K562 (cell line): ENCODE data around the gene PPT2. TPM values are rescaled to one million over a fixed set of nuclear protein-coding genes. Genes with fewer than 3 reads are reported as not detected.

Experiments
- ATAC-seq: fragments of 200-7000 bp; cut with Tn5 transposase; 3 replicates; pipeline ENCODE4 v1.9.1; 2020; ENCODE audit warnings: moderate library complexity
- BruUV-seq: library from RNA; stranded (reverse); fragments of 400-500 nt; replicated peaks from 2 replicates; lab custom pipeline; 2021; lab: Mats Ljungman, UMichigan
- CTCF ChIA-PET: fragments of 300-600 bp; formaldehyde crosslinking; extraction: SDS; loops from one replicate; lab custom pipeline; 2021; ENCODE audit warnings: low intra/inter-chr PET ratio; lab: Yijun Ruan, JAX
- POLR2A ChIA-PET: fragments of 300-600, 350-650 bp; sonication (Branson Sonifier 250); formaldehyde crosslinking; extraction: SDS; loops from one replicate; lab custom pipeline; 2021; ENCODE audit warnings: antibody characterized with exemption, inconsistent platforms; lab: Yijun Ruan, JAX
- DNase-seq, 4 experiments: peaks; one replicate each; pipeline versions ENCODE4 v3.0.0 to v3.0.0-alpha.2; 2011 to 2018; ENCODE audit warnings: low spot score in 3 of 4, mixed read lengths in 3 of 4; ENCODE audit errors: extremely low read depth in 1 of 4
- FAIRE-seq: peaks from 2 replicates; lab custom pipeline; 2011; peaks lifted over from hg19 to GRCh38; lab: Jason Lieb, UNC
- H2AFZ ChIP-seq: 2 replicates; pipeline ENCODE4 v1.6.0; 2011; ENCODE audit warnings: low read depth, low read length, control low read depth, inconsistent platforms
- H3K27ac ChIP-seq: fragments of 200-600 bp; 3 replicates; pipeline ENCODE4 v1.8.0; 2011; ENCODE audit warnings: low read depth, mild to moderate bottlenecking, control low read depth, inconsistent platforms, low read length, moderate library complexity, mixed read lengths; ENCODE audit errors: extremely low read depth
- H3K27me3 ChIP-seq, 2 experiments: fragments of 300-600 bp in 1 of 2; 2 replicates in 1 of 2; 3 replicates in 1 of 2; pipeline versions ENCODE4 v1.6.0 to v1.8.0; 2011; ENCODE audit warnings: inconsistent platforms in 2 of 2, low read length in 2 of 2, mild to moderate bottlenecking in 1 of 2, mixed read lengths in 1 of 2, moderate library complexity in 1 of 2; ENCODE audit not compliant: control insufficient read depth in 2 of 2, insufficient read depth in 2 of 2
- H3K36me3 ChIP-seq: fragments of 300-600 bp; 3 replicates; pipeline ENCODE4 v1.8.0; 2011; ENCODE audit warnings: mild to moderate bottlenecking, low read length, inconsistent platforms; ENCODE audit not compliant: control insufficient read depth, insufficient read depth
- H3K4me1 ChIP-seq, 2 experiments: fragments of 200-600 bp in 1 of 2; replicated peaks in 1 of 2; 2 replicates in 1 of 2; 3 replicates in 1 of 2; pipeline versions ENCODE4 v1.5.1 to v1.8.0; 2011; ENCODE audit warnings: inconsistent platforms in 2 of 2, low read length in 2 of 2, mild to moderate bottlenecking in 1 of 2, mixed read lengths in 1 of 2, moderate library complexity in 1 of 2; ENCODE audit not compliant: control insufficient read depth in 2 of 2, insufficient read depth in 2 of 2
- H3K4me2 ChIP-seq: 2 replicates; pipeline ENCODE4 v1.6.1; 2011; ENCODE audit warnings: low read length, control low read depth, inconsistent platforms, mixed read lengths; ENCODE audit not compliant: insufficient read depth
- H3K4me3 ChIP-seq: fragments of 200-600 bp; sonication (generic), shearing (Covaris generic); 2 replicates; pipeline ENCODE4 v1.5.1; 2016; ENCODE audit warnings: control low read depth, inconsistent platforms
- H3K79me2 ChIP-seq: fragments of 200-600 bp; 3 replicates; pipeline ENCODE4 v1.8.0; 2011; ENCODE audit warnings: low read length, inconsistent platforms; ENCODE audit not compliant: control insufficient read depth, insufficient read depth
- H3K9ac ChIP-seq, 2 experiments: 2 replicates each; pipeline versions ENCODE4 v1.6.0 to v1.6.1; 2011; ENCODE audit warnings: low read depth in 2 of 2, low read length in 2 of 2, control low read depth in 1 of 2, inconsistent platforms in 1 of 2, mild to moderate bottlenecking in 1 of 2, mixed read lengths in 1 of 2; ENCODE audit not compliant: insufficient read depth in 1 of 2
- H3K9me1 ChIP-seq: one replicate; pipeline ENCODE4 v1.6.0; 2011; ENCODE audit warnings: inconsistent platforms, mild to moderate bottlenecking, low read length, moderate library complexity; ENCODE audit not compliant: control insufficient read depth, insufficient read depth
- H3K9me3 ChIP-seq: replicated peaks from 2 replicates; pipeline ENCODE4 v1.5.1; 2011; ENCODE audit warnings: low read depth, low read length, inconsistent platforms; ENCODE audit not compliant: control insufficient read depth, insufficient read depth
- H4K20me1 ChIP-seq: replicated peaks from 2 replicates; pipeline ENCODE4 v1.6.1; 2011; ENCODE audit warnings: low read length, inconsistent platforms, mixed read lengths; ENCODE audit not compliant: control insufficient read depth, insufficient read depth
- ATF1 ChIP-seq, 2 experiments: fragments of 450-650 bp in 1 of 2; IDR thresholded peaks; 2 replicates each; pipeline ENCODE4 v1.6.1; 2016; ENCODE audit warnings: missing compliant biosample characterization in 1 of 2, missing genetic modification characterization in 1 of 2
- NFE2L1 ChIP-seq: fragments of 450-650 bp; IDR thresholded peaks from 2 replicates; pipeline ENCODE4 v1.6.1; 2016; ENCODE audit warnings: missing genetic modification characterization, low read depth, mild to moderate bottlenecking, missing compliant biosample characterization, moderate library complexity, borderline replicate concordance
- PHTF2 ChIP-seq: fragments of 250-450 bp; sonication (Bioruptor Pico); IDR thresholded peaks from 2 replicates; pipeline ENCODE4 v1.5.0; 2021; ENCODE audit warnings: mild to moderate bottlenecking
- TGIF2 ChIP-seq: sonication (generic); formaldehyde crosslinking; IDR thresholded peaks from 2 replicates; pipeline ENCODE4 v1.8.1; 2022; ENCODE audit warnings: mild to moderate bottlenecking, missing genetic modification reagents, moderate library complexity
- in situ Hi-C: fragments of 300-500 bp; cut with MboI; formaldehyde crosslinking; loops from 4 replicates; pipeline ENCODE4 v1.15.0; 2018; ENCODE audit warnings: inconsistent platforms, mixed read lengths
- intact Hi-C: fragments of 100-400 bp; cut with micrococcal nuclease; formaldehyde crosslinking; loops from 2 replicates; pipeline ENCODE4 v1.14.2; 2022
- polyA plus RNA-seq, 8 experiments: library from polyadenylated mRNA; depleted of rRNA in 4 of 8; stranded (reverse) in 5 of 8; unstranded in 3 of 8; fragments of >200 nt; fragmentation: Nextera tagmentation in 2 of 8; fragmentation: Illumina TruSeq in 1 of 8; extraction: Ambion mirVana in 2 of 8; extraction: Trizol in 1 of 8; gene quantifications; 2 replicates each; pipeline versions ENCODE4 v1.2.1 to v1.2.3, GENCODE V29; 2011 to 2014; ENCODE audit warnings: inconsistent platforms in 1 of 8, missing spikeins in 1 of 8
- total RNA-seq, 7 experiments: library from RNA; depleted of rRNA in 6 of 7; stranded (reverse); fragments of >200 nt in 6 of 7; fragmentation: Illumina TruSeq in 2 of 7; extraction: Trizol in 2 of 7; gene quantifications; 2 replicates each; pipeline versions ENCODE4 v1.2.1 to v1.2.3, GENCODE V29; 2011 to 2021; ENCODE audit warnings: low replicate concordance in 1 of 7

PPT2 gene
- total and polyA plus RNA-seq, 9 of the 15 experiments (the other 6 are each of a cell fraction or from before 2014, with no cell fraction given), result 27.4 to 98.8 (median 69.9) TPM

- in situ Hi-C loops, result no loop called here
- FAIRE-seq, result no peak
- no peaks in the 10 kb centered on the region for H3K9me1 ChIP-seq
- H3K9me3 ChIP-seq, result no peaks in the 10 kb centered on the region
- no TSS peak for BruUV-seq
- no peaks in the 10 kb centered on the region for H3K27me3 ChIP-seq
- DNase-seq, result no peak
- no peak within 1 kb of the TSS for H2AFZ ChIP-seq
- no peak within 1 kb of the TSS; the same call in 2 of the 3 replicates for H3K27ac ChIP-seq
- H3K9ac ChIP-seq, result peak within 1 kb of the TSS in 1 of 2 experiments; percentile 50; a peak in 1 of 4 replicates
- peaks cover 35 to 39% of the 10 kb centered on the region in 2 experiments for H3K4me1 ChIP-seq
- TF ChIP-seq ATF1 (CRISPR knock-in tag; IDR thresholded peaks at IDR 0.05) (no peak), ATF1 (tag; IDR thresholded peaks at IDR 0.05) (no peak), TGIF2 (no peak), PHTF2 (CRISPR knock-in tag) (no peak), NFE2L1 (tag) (no peak)
- TF ChIP-seq, all 486 proteins: peak for 0
- no peak for ATAC-seq
- Histone ChIP-seq H3K36me3 (peaks cover 66% of the 10 kb centered on the region), H3K4me3 (no peak within 1 kb of the TSS), H3K79me2 (peaks cover 3% of the 10 kb centered on the region; the same call in 1 of the 3 replicates), H4K20me1 (no peaks in the 10 kb centered on the region), H3K4me2 (no peak within 1 kb of the TSS)
- CTCF ChIA-PET, result no interaction called here
- intact Hi-C loops, result no loop called here
- POLR2A ChIA-PET, result interaction anchor here (0.8 to 4.6 kb wide), 7 partner anchors 8 to 35 kb away, joined by 3 to 30 read pairs (median 5); partner anchors contain the start of genes AGPAT1, FKBPL, PRRT1 and RNF5
Observed at GRCh38 chr6:32164295-32164694, 10.4 kb downstream of the PPT2 start, which contains the start of gene EGFL8. EGFL8 (plus strand) TSS chr6:32164595; CDS start chr6:32166166, 1,571 bp downstream.
